Cardiac muscle cell (in vitro differentiated cells and primary cell): ENCODE measurements around the gene CEP55. TPM values are rescaled to one million over a fixed set of nuclear protein-coding genes. Genes with fewer than 3 reads are reported as not detected.

Experiments used
- DNase-seq, 2 donors: peaks; one replicate each; pipeline versions ENCODE4 v3.0.0 to v3.0.0-alpha.2; 2010 to 2017; ENCODE audit warnings: low read depth in 1 of 2, low spot score in 1 of 2
- H3K27ac ChIP-seq: fragments of 200-600 bp; sonication (generic); 2 replicates; pipeline ENCODE4 v1.5.1; 2016
- H3K27me3 ChIP-seq: fragments of 200-600 bp; sonication (generic); 2 replicates; pipeline ENCODE4 v1.6.0; 2016; ENCODE audit warnings: control low read depth
- H3K36me3 ChIP-seq: fragments of 200-600 bp; sonication (generic); 2 replicates; pipeline ENCODE4 v1.5.1; 2016; ENCODE audit warnings: control low read depth
- H3K4me1 ChIP-seq: fragments of 200-600 bp; sonication (generic); 2 replicates; pipeline ENCODE4 v1.8.1; 2017; ENCODE audit warnings: low read depth, mild to moderate bottlenecking, mixed run types
- H3K4me3 ChIP-seq: fragments of 200-600 bp; sonication (generic); 2 replicates; pipeline ENCODE4 v1.5.1; 2016; ENCODE audit warnings: mild to moderate bottlenecking
- H3K9me3 ChIP-seq: fragments of 200-600 bp; sonication (generic); 2 replicates; pipeline ENCODE4 v1.5.1; 2017; ENCODE audit warnings: low read depth, mild to moderate bottlenecking, control low read depth
- CTCF ChIP-seq: IDR thresholded peaks from 2 replicates; pipeline ENCODE4 v1.5.1; 2012; ENCODE audit warnings: low read depth, mild to moderate bottlenecking, low read length
- polyA plus RNA-seq: library from polyadenylated mRNA; unstranded; fragments of >200 nt; fragmentation: Nextera tagmentation; extraction: Ambion mirVana; gene quantifications from 2 replicates; pipeline ENCODE4 v1.2.1, GENCODE V29; 2016
- total RNA-seq: library from RNA; depleted of rRNA; stranded (reverse); fragments of >200 nt; gene quantifications from 2 replicates; pipeline ENCODE4 v1.2.3, GENCODE V29; 2016

CEP55 gene
- total and polyA plus RNA-seq, 2 experiments from 2014 or later = 3.1 to 23.8 TPM

- H3K9me3 ChIP-seq = no peaks in the 10 kb centered on the region
- no peak overlapping the region for H3K27ac ChIP-seq
- DNase-seq = no peak
- H3K36me3 ChIP-seq = no peaks in the 10 kb centered on the region
- H3K4me3 ChIP-seq = peak overlapping the region; percentile 20
- no peaks in the 10 kb centered on the region for H3K4me1 ChIP-seq
- H3K27me3 ChIP-seq = peaks cover 98% of the 10 kb centered on the region
- TF ChIP-seq CTCF = no peak
Measured at GRCh38 chr10:93567277-93568104, 71.1 kb downstream of the CEP55 start.

- Histone ChIP-seq H3K27ac (no peak overlapping the region), H3K9me3 (no peaks in the 10 kb centered on the region), H3K4me1 (no peaks in the 10 kb centered on the region), H3K27me3 (peaks cover 96% of the 10 kb centered on the region), H3K4me3 (no peak overlapping the region), H3K36me3 (no peaks in the 10 kb centered on the region)
- DNase-seq = peak in 1 of 2 donors; percentile 11
- no peak for TF ChIP-seq CTCF
Measured at GRCh38 chr10:93568105-93568390, 71.6 kb downstream of the CEP55 start.

GRCh38 chr10:93570383-93570782 lies 74.0 kb downstream of the CEP55 start:
- no peak for TF ChIP-seq CTCF
- no peak overlapping the region for H3K4me3 ChIP-seq
- no peak for DNase-seq
- no peak overlapping the region for H3K27ac ChIP-seq
- no peaks in the 10 kb centered on the region for H3K36me3 ChIP-seq
- H3K4me1 ChIP-seq = no peaks in the 10 kb centered on the region
- no peaks in the 10 kb centered on the region for H3K9me3 ChIP-seq
- peaks cover 74% of the 10 kb centered on the region for H3K27me3 ChIP-seq

GRCh38 chr10:93572606-93573005 lies 76.2 kb downstream of the CEP55 start:
- peaks cover 51% of the 10 kb centered on the region for H3K27me3 ChIP-seq
- no peak for TF ChIP-seq CTCF

GRCh38 chr10:93573051-93573909 lies 76.9 kb downstream of the CEP55 start:
- H3K9me3 ChIP-seq = no peaks in the 10 kb centered on the region
- TF ChIP-seq CTCF = no peak
- H3K27me3 ChIP-seq = peaks cover 45% of the 10 kb centered on the region

More at GRCh38 chr10:93572606-93573005, 76.2 kb downstream of the CEP55 start:
- H3K4me3 ChIP-seq = no peak overlapping the region
- no peak for DNase-seq
- H3K27ac ChIP-seq = no peak overlapping the region
- H3K4me1 ChIP-seq = no peaks in the 10 kb centered on the region
- H3K9me3 ChIP-seq = no peaks in the 10 kb centered on the region
- H3K36me3 ChIP-seq = no peaks in the 10 kb centered on the region

More at GRCh38 chr10:93573051-93573909, 76.9 kb downstream of the CEP55 start:
- Histone ChIP-seq H3K36me3 (no peaks in the 10 kb centered on the region), H3K4me3 (no peak overlapping the region), H3K27ac (no peak overlapping the region), H3K4me1 (no peaks in the 10 kb centered on the region)
- DNase-seq = no peak
